CD4-positive, alpha-beta T cell treated with Interleukin-6 at 100 ng/mL for 8 hours (primary cell): ENCODE data around the gene RPL41.
"Not testable (repeated sequence)": the region's sequence is repeated elsewhere in the genome, so short reads cannot be mapped to it uniquely, and the experiment has no call there.

ENCODE experiments used
- DNase-seq: peaks from one replicate; pipeline ENCODE4 v3.0.0-alpha.2; 2020; ENCODE audit warnings: mixed read lengths, low spot score

Gene RPL41

DNA sequence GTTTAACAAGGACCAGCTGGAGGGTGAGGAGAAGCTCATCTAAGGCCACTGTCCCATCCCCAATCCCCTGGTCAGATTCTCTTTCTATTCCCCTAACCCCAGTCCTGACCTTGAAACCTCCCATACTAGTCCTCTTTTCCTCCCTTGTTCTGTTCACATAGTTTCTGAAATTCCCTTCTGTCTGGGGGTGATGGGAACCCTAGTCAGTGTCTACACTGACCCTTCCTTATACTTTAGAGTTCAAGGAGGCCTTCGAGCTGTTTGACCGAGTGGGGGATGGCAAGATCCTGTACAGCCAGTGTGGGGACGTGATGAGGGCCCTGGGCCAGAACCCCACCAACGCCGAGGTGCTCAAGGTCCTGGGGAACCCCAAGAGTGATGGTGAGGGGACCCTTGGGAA is 38.4 kb downstream of the RPL41 start:
- DNase-seq, result no peak

DNA sequence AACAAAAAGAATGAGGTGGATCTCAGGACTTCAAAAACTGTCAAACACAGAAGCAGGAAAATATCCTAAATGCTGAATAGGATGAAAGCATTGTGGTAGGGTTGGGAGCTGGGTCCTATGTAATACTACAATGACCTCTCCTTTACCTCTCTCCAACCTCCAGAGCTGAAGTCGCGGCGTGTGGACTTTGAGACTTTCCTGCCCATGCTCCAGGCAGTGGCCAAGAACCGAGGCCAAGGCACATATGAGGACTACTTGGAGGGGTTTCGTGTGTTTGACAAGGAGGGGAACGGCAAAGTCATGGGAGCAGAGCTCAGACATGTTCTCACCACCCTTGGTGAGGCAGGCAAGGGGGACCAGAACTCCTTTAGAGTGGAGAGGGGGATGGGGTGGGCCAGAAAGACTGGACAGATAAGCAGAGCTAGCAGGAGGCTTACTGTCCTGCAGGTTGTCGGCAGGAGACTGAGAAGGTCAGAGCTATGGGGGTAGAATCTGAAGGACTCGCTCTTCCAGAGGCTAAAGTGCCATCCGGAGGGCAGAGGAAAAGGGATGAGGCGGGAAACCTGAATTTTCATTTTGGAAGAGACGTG is 38.9 kb downstream of the RPL41 start:
- DNase-seq, result no peak

DNA sequence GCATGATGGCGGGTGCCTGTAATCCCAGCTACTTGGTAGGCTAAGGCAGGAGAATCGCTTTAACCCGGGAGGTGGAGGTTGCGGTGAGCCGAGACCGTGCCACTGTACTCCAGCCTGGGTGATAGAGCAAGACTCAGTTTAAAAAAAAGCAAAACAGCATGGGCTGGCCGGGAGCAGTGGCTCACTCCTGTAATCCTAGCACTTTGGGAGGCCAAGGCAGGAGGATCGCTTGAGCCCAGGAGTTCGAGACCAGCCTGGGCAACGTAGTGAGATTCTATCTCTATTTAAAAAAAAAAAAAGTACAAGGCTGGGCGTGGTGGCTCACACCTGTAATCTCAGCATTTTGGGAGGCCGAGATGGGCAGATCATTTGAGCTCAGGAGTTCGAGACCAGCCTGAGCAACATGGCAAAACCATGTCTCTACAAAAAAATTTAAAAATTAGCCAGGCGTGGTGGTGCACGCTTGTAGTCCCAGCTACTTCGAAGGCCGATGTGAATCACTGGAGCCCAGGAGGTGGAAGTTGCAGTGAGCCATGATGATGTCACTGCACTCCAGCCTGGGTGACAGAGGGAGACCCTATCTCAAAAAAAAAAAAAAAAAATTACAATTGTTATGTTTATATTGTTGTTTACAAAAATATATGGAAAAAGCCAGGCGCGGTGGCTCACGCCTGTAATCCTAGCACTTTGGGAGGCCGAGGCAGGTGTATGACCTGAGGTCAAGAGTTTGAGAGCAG is 40.2 kb downstream of the RPL41 start:
- DNase-seq, result not testable (repeated sequence)

DNA sequence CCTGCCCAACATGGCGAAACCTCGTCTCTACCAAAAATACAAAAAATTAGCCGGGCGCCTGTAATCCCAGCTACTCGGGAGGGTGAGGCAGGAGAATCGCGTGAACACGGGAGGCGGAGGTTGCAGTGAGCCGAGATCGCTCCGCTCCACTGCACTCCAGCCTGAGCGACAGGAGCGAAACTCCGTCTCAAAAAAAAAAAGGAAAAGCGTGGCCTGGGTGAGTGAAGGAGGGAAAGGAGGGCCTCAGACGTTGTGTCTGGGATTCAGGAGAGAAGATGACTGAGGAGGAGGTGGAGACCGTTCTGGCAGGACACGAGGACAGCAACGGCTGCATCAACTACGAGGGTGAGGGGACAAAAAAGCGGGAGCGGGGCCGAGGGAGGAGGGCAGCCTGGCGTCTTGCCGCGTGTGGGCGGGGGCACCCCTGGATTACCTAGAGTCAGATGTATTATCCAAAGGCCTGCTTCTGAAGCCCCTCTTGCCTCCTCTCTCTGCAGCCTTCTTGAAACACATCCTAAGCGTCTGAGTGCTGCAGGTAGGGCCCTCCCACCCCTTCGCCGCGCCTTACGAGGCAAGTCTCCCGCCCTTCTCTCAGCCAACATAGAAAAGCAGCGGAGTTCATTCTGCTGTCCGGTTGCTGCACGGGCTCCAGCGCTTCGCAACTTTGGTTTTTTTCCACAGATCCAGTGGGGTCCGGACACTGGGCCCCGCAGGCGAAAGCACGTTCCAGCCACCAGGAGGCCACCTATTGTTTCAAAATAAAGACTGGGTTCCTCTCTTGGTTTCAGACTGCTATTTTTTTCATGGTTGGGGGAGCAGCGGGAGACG is 41.0 kb downstream of the RPL41 start:
- peak; percentile 52 for DNase-seq

DNA sequence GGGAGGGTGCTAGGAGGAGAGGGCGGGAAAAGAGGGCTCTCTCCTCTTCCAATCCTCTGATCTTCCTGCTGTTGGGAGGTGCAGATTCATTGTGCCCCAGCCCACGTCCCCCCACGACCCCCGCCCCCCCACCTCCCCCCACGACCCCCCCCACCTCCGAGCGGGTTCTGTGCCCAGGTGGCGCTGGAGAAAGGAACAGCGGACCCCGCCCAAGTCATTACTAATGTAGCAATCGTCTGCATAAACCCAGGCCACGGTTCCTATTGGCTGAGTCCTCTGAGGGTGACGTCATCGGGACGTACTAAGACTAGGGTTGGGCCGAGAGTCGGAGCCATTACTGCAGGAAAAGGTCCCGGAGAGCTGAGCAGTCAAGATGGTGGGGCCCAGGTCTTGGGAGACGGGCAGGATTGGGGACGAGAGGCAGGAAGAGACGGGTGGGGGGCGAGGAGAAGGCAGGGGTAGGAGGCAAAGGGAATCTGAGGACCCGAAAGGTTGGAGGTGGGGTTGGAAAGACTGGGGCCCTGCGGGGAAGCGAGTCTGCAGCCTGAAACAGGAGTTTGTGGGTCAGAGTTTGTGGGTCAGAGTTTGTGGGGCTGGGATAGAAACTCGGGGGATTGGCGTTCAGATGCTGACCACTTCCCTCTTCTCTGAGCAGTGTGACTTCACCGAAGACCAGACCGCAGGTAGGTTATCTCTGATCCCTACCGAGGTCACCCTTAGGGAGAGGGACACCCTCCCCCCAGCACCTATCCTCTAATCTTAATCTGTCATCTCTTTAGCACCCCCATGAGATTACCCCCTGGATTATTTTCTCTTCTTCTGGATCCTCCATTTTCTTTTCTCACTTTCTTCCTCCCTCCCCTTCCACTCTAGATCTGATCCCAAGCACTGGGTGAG is 41.8 kb downstream of the RPL41 start, which contains the start of gene MYL6:
TSS of gene MYL6 (plus strand) at position 331 of the 897 bp plus-strand sequence. CDS start at position 374, 43 bp downstream.
- peak; percentile 94 for DNase-seq

DNA sequence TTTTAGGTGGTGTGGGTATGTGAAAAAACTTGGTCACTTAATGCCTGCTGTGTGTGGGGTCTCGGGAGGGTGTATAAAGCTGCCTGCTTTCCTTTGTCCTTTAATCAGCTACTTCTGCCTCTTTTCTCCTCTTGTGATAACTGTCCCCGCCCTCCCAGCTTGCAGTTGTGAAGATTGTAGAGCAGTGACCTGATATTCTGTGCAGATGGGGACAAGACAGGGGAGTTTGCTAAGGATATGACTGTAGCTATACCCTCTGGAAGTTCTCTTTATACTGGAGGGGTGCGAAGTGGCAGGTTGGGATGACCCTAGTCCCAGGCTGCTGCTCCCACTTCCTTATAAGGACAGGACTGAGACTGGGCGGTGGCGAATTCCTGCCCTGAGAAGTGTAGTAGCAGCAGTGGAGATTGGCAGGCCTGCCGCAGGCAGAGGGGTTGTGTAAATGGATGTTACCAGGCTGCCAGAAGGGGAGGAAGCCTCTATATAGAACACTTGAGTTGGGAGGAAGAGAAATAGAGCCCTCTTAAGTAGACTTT is 42.6 kb downstream of the RPL41 start:
- peak; percentile 14 for DNase-seq

DNA sequence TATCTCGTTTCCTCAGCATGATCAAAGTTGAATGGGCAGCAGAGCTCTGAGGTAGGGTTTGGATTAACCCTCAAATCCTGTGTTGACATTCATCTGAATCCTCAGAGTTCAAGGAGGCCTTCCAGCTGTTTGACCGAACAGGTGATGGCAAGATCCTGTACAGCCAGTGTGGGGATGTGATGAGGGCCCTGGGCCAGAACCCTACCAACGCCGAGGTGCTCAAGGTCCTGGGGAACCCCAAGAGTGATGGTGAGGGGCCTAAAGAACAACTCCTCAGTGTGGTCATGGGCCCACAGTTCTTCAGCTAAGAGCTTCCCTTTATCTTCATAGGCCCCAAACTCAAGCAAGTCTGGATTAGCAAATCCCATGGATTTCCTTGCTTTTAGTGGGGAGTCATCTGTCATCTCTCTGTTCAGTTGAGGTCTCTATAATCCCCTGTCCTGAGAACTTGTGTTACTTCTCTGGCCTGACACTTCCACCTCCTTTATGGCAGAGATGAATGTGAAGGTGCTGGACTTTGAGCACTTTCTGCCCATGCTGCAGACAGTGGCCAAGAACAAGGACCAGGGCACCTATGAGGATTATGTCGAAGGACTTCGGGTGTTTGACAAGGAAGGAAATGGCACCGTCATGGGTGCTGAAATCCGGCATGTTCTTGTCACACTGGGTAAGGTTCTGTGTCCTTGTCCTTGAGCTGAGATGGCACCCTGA is 43.2 kb downstream of the RPL41 start:
- DNase-seq, result no peak

DNA sequence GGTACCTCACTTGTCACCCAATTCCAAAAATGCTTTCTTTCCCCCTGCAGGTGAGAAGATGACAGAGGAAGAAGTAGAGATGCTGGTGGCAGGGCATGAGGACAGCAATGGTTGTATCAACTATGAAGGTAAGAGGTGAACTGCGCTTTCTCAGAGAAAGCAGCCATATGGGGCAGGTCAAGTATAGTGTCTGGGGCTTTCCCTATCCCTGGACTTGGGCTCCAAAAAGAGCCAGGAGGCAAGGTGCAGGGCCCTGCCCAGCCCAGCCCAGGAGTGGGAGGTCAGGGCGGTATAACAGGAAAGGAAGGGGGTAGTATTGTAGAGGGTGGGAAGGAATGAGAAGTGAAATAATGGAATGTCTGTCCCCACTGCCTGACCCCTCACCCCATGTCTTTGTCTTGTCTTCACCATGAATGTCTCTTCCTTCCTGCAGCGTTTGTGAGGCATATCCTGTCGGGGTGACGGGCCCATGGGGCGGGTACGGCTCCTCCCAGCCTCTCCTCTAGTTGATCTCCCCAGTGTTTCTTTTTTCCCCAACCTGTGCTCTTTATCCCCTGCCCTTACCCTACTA is 43.8 kb downstream of the RPL41 start:
- DNase-seq, result peak; percentile 70

DNA sequence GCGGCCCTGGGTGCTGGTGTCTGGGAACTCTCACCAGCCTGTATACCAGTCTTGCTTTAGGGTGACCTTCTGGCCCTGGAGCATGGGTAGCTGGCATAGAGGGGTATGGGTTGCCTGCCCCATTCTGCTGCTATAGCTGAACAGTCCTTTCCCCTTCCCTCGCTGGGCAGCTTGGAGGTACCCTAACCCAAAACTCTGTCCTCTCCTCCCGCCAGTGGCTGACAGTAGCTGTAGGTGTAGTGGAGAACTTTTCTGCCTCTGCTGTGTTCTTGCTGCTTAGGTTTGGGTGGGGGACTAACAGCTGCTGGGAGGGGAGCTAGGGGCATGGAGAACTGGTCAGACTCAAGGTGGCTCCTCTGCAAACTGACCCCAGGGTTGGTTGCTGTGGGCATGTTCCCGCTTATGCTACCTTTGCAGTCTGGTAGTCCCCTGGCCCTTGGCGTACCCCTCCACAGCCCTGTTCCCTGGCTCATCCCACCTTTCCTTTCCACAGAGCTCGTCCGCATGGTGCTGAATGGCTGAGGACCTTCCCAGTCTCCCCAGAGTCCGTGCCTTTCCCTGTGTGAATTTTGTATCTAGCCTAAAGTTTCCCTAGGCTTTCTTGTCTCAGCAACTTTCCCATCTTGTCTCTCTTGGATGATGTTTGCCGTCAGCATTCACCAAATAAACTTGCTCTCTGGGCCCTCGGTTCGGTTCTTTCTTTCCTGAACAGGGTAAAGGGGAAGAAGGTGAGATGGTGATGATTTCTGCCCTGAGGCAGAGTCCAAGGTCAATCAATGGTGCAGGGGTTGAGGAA is 44.7 kb downstream of the RPL41 start:
- no peak for DNase-seq

DNA sequence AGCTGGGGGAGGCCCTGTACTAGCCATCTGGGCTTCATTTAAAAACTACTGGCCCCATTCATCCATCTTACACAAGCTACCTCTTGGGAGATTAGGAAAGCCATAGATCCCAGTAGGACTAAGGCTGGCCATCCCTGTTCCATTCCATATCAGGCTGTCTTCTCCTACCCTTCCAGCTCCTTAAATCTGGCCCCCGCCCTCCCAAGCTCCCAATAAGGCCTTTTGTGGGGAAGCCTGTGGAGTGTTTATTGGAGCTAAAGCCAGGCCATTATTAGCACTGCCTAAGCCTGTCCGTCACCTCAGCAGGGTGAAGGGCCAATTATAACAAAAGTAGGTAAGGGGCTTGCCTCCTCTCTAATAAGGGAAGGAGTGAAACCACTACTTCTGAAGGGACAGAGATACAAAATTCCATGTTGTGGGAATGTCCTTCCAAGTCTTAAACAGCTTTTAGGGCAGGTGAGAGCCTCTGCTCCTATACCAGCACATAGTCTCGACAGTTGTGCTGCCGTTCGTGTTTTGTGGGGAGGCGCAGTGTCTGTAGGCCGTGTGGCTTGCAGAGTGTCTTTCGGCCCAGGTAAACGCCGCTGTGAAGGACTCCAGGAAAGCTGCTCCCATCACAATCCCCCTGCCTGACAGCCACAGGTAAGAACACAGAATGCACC is 45.4 kb downstream of the RPL41 start:
- DNase-seq, result no peak

DNA sequence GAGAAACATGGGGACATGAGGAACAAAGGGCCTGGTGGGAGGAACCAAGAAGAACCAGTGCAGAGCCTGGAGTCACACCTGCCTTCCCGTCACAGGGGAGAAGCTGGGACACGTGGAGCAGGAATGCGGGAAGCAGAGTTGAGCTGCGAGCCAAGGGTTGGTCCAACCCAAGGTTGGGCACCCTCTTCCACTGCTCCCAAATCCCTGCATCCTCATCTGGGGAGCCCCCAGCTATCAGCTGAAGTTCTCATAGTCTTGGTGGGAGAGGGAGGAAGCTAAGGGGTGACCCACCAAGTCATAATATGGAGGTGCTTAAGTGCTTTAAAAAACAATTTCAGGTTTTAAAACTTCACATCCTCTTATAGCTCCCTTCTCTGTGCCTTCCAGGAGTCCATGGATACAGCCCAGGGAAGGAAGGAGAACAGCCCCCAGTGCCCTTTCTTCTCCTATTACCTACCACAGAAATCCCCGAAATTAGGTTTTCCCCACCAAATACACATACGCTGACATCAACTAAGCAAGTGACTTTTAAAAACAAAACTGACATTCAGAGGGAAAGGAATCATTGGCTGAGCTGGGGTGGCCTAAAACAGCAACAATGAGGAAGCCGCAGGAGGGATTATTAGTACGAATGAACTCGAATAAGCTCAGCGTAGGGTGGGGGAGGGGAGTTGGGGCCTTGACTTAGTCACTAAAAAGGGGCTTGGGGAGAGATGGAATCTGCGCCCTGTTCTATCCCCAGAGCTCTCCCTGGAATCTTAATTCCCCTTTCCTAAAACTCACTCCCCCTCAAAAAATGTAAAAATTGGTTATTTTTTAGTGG is 46.2 kb downstream of the RPL41 start:
- no peak for DNase-seq

DNA sequence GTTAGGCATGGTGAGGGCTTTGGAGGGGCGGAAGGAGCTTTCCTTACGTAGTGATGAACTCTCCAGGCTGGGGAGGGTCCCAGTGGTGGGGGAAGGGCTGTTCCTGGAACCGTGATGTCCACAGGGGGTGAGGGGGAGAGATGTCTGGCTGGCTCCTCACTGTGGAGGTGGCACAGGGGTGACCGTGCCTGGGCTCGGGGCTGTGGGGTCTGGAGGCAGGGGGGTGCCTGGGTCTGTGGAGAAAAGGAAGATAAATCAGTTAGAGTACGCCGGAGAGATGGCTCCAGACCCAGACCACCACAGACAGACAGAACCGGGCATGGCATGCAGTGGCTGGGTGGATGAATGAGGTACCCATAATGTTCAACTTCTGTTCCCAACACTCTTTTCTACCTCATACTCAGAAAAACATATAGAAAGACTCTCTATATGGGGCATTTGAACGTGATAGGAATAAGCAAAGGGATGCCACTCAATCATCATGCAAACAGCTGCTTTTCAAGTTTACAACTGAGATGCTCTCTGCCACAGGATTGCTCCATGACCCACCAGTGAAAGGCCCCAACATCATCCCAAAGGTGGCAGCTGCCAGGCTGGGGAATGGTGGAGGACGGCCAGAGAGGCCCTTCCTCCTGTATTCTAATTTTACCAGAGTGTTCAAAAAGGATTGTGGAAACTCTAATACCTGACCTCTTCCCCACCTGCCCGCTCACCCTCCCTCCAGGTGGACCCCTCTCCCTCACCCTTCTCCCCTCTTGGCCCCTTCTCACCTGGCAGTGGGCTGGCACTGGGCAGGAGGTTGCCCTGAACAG is 47.3 kb downstream of the RPL41 start:
- DNase-seq, result no peak

DNA sequence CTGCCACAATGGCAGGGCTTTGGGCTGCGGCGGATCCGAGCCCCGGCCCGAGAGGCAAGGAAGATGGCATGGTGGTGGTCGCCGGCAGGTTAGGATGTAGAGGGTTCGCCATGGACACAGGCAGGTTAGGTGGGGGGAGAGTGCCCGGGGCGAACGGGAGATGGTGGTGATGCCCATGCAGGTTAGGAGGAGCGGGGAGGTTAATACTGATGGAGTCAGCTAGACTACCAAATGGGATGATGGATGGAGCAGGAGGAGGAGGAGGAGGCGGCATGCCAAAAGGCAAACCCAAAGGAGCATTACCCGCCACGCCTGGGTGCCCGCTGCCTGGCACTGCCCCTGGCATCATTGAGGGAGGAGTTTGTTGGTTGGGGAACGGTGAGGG is 47.9 kb downstream of the RPL41 start:
- DNase-seq, result no peak

DNA sequence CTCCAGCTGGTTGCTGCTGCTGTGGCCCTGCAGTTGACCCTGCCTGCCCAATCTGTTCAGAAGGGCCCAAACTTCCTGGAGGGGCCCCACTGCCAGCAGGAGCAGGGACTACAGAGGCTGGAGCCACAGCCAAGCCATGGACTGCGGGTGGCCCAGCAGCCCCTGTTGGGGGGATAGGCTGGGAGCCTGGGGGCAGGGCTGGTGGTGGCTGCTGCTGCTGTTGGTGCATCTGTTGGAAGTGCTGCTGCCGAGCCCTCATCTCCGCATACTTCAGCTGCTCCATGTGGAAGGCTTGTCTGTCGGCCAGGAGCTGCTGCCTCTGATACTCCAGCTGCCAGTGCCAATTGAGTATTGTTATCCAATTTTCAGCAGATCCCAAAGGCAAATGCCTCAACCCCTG is 48.9 kb downstream of the RPL41 start:
- DNase-seq, result no peak
